ENCODE results near the gene TRRAP. TPM values are rescaled to one million over a fixed set of nuclear protein-coding genes. Genes with fewer than 3 reads are reported as not detected.
"Not testable (repeated sequence)": the region's sequence is repeated elsewhere in the genome, so short reads cannot be mapped to it uniquely, and the experiment has no call there.

The TRRAP gene
- polyA plus RNA-seq, 5 donors: 29.4 to 41.1 (median 31.4) TPM

- no peak for DNase-seq
Observed at GRCh38 chr7:98864731-98865453, 13.4 kb upstream of the TRRAP start.

DNA sequence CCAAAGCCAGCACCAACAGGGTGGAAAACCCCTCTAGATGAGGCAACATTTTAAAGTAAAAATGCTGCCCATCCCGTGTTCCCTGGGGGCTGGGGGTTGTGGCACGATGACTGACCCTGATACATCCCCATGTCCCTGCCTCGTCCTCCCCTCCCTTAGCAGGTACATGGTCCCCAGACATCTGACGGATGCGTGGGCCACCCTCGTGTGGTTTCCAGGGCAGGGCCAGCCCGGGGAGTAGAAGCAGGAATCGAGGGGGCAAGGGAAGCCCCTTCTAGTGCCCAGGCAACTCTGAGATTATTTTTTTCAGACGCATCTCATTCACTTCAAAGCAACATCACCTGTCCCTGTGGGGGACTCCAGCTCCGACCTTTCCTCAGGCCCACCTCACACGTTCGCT lies 12.0 kb upstream of the TRRAP start:
- DNase-seq: no peak

DNA sequence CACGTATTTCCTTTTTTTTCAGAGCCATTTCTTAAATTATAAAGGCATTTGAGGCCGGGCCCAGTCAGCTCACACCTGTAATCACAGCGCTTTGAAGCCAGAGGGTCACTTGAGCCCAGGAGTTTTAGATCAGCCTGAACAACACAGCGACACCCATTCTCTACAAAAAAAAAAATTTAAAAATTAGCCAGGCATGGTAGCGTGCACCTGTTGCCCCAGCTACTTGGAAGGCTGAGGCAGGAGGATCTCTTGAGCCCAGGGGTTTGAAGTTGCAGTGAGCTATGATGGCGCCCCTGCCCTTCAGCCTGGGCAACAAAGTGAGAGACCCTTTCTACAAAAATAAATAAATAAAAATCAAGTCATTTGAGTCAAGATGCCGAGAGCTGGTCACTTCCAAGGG lies 11.6 kb upstream of the TRRAP start:
- no peak for DNase-seq

GRCh38 chr7:98868450-98868849 lies 9.9 kb upstream of the TRRAP start:
- DNase-seq: no peak

- DNase-seq: no peak
Observed at GRCh38 chr7:98869027-98869596, 9.2 kb upstream of the TRRAP start.

GRCh38 chr7:98869597-98870120 lies 8.7 kb upstream of the TRRAP start, which contains the start of gene TMEM130:
Gene TMEM130 (minus strand): TSS chr7:98870014. CDS start chr7:98869861, 153 bp downstream.
- DNase-seq: no peak

- DNase-seq: no peak
Observed at GRCh38 chr7:98870121-98870651, 8.1 kb upstream of the TRRAP start.

- no peak for DNase-seq
Observed at GRCh38 chr7:98870807-98871491, 7.4 kb upstream of the TRRAP start.

GRCh38 chr7:98872328-98872924 lies 5.9 kb upstream of the TRRAP start:
- no peak for DNase-seq

DNA sequence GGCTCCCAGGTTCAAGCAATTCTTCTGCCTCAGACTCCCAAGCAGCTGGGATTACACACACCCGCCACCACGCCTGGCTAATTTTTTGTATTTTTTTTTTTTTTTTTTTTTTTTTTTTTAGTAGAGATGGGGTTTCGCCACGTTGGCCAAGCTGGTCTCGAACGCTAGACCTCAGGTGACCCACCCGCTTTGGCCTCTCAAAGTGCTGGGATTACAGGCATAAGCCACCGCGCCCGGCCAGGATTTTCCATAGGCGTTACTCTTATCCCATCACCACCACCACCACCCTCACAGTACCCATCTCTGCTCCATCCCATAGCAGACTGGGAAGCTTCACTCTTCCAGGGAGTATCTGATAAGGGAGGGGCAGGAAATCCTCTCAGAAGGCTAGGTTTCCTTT lies 4.7 kb upstream of the TRRAP start:
- not testable (repeated sequence) for DNase-seq

DNA sequence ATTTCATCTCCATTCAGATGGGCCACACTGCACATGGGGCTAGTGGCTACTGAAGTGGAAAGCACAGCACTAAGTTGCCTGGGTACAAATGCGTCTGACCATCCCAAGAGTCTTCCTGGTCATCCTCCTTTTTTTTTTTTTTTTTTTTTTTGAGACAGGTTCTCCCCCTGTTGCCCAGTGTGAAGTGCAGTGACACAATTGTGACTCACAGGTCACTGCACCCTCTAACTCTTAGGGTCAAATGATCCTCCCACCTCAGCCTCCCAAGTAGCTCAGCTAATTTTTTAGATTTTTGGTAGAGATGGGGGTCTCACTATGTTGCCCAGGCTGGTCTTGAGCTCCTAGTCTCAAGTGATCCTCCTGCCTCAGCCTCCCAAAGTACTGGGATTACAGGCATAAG lies 3.4 kb upstream of the TRRAP start:
- DNase-seq: no peak

- DNase-seq: no peak
Observed at GRCh38 chr7:98875501-98875900, 2.8 kb upstream of the TRRAP start.

DNA sequence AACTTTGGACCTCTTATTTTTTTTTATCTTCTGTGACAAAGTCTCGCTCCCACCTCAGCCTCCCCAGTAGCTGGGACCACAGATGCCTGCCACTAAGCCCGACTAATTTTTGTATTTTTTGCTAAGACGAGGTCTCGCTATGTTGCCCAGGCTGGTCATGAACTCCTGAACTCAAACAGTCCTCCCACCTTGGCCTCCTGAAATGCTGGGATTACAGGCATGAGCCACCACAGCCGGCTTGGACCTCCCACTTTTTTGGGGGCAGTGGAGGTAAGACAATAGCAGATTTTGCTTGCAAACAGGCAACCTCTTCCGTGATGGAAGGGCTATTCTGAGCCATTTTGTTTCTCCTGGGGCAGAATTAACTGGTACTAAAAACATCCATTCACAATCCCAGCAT lies 1.2 kb upstream of the TRRAP start:
- DNase-seq: no peak

DNA sequence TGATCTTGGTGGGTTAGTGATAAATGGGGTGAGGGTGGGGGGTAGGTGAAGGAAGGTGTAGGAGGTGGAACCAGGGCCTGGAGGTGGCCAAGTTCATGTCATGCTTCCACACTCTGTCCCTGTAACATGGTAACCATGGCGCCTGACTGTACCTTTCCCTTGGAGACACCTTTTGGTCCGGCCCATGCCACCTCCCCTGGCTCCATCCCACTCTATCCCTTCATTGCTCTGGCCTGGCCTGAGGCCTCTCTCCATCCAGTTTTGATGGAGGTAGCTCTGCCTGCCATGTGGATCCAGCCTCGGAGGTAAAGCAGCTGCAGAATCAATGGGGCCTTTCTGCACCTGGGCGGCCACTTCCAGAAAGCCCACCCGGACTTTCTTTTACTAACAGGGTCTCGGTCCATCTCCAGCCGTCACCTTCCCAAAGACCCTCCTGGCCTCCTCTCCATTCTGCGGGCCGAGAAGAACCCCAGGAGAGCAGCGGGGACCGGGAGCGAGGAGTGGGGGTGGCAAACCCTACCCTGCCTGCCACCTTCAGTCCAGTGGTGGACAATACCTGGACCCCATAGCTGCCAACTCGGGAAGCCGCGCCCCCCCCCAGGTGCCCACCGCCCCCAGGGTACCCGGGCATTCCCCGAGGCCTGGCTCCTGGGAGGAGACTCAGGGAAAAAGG lies 504 bp upstream of the TRRAP start:
- DNase-seq: no peak

DNA sequence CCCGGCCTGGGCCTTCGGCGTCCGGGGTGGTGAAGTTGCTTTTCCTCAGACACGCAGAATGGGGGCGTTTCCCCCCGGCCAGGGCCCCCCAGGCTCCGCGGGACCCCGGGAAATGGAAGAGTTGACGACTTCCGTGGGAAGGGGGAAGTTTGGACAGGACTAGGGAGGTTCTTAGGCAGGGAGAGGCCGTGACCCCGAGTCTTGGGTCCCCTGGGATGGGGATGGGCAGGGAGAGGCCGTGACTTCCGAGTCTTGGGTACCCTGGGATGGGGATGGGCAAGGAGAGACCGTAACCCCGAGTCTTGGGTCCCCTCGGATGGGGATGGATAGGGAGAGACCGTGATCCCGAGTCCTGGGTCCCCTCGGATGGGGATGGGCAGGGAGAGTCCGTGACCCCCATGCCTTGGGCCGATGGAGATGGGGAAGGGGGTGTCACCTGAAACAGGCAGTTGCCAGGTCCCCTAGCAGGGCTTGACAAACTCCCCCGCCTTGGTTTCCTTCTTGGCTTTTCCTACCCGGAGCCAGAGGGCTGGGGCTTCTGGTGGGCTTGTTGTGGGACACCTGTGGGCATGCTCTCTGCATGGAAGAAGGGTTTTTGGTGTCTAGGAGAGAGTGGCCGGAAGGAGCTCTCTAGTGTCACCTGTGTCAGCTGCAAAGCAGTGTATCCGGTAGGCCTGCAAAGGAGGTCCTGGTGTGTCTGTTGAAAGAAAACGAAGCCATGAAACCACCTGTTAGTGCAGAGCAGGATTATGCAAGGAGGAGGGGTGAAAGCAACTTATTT lies 1.1 kb downstream of the TRRAP start:
- no peak for DNase-seq

- no peak for DNase-seq
Observed at GRCh38 chr7:98879979-98880315, 1.6 kb downstream of the TRRAP start.

DNA sequence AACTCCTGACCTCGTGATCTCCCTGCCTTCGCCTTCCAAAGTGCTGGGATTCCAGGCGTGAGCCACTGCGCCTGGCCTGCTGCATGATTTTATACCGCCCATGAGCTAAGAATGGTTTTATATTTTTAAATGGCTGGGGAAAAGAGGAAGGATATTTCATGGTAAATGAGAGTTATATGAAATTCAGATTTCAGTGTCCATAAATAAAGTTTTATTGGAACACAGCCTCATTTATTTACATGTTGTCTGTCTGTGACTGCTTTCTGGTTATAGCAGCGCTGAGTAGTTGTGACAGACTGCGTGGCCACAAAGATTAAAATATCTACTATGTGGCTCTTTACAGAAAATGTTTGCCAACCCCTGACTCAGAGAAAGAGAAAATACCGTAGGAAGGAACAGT lies 2.2 kb downstream of the TRRAP start:
- no peak for DNase-seq

DNA sequence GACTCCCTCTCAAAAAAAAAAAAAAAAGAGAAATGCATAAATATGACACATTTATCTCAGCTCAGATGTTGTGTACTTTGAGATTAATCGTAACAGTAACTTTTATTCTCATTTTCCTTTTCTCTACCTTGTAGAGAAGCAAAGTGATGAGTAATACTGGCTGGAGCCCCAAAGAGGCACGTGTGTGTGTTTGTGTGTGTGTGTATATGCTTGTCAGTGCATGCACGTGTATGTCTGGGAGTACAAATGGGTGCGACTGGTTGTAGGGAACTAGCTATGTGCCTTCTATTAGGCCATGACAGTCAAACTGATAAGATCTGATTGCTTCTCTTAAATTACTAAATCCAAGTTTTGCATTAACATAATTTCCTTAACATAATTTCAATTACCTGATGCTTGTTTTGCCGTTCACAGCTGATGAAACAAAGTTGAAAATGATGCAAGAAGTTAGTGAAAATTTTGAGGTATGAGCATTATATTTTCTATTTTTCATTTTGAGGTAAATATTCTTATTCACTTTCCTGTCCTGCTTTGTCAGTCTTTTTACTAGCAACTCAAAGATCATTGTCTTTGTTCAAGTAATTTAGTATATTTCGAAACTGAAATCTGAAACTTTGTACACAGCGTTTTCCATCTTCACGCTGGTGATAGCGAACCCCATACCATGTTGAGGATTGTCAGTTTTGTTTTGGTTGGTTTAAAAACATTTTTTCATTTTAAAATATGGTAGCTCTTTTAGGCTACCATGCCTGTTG lies 3.4 kb downstream of the TRRAP start:
- DNase-seq: no peak

DNA sequence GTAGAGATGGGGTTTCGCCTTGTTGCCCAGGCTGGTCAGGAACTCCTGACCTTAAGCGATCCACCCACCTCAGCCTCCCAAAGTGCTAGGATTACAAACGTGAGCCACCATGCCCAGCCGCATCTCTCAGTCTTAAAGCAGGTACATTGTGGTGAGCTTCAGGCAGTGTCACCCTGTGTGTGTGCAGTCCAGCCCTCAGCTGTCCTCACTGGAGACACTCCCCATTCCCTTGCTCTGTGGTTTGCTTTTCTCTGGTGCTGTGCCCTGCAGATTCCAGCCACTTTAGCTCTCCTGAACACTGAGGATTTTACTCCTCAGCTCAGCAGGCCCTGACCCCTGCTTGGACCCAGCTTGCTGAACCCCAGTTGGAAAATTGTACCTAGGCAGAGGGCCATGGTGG lies 6.1 kb downstream of the TRRAP start:
- DNase-seq: no peak

GRCh38 chr7:98887038-98887437 lies 8.7 kb downstream of the TRRAP start:
- no peak for DNase-seq
